Head of caudate nucleus (tissue), 42 donors: ENCODE data around the gene ENO3.

Source experiments
- DNase-seq, 42 donors: peaks; one replicate each; pipeline versions ENCODE4 v3.0.0 to v3.0.0-alpha.2; 2020 to 2021; ENCODE audit warnings: mixed read lengths in 7 of 42
- intact Hi-C: fragments of 100-400 bp; cut with DNase I; formaldehyde crosslinking; loops from one replicate; pipeline ENCODE4 v1.15.0; 2022

The ENO3 gene

DNA sequence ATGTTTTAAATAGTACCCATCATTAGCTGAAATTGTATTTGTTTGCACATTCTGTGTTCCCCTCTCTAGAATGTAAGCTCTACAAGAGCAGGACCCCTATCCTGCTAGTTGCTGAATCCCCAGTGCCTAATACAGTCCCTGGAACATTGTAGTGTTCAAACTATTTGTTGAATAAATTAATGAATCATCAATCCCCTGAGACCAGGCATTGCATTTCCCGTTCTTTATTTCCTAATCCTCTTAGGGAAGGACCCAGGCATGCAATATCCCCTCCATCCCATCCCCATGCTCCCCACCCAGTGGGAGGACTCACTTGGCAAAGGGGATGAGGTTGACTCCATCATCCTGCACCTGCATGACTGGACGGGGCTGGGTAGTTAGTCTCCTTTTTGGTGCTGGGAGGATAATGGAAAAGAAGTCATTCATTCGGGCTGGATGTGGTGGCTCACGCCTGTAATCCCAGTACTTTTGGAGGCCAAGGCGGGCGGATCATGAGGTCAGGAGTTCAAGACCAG, 43.2 kb downstream of the ENO3 start:
- intact Hi-C loops, result no loop called here
- no peak for DNase-seq

DNA sequence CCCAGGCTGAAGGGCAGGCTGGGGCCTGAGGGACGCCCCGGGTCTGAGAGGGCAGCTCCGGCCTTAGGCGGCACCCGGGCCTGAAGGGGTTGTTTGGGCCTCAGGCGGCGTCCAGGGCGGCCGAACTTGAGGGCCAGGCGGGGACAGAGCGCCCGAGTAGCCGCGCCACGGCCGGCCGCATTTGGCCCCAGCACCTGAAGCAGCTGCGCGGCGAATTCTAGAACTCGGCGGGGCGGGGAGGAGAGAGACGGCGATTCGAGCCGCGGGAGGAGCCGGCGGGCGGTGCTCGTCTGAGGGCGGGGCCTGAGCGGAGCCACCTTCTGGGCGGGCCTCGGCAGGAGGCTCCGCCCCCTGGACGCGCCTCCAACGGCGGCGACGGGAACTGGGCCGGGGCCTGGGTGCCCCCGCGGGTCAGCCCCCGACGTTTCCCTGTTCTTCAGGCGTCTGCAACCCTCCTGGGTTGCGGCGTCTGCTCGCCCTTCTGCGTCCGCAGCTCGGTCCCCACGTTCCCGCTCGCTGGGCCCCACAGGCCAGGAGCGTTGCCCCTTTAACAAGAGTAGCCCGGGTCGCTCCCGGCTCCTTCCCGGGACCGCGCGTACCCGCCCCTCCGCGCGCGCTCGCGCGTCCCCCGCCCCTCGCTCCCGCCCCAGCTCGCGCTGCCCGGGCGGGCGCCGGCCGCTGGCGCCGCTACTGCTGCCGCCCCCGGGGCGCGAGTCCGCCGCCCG, 46.5 kb downstream of the ENO3 start, which contains the start of the genes INCA1 and KIF1C:
TSS of gene INCA1 (minus strand) at position 221 of the 725 bp plus-strand sequence. CDS start 3,085 bp downstream, outside the sequence.
TSS of gene KIF1C (plus strand) at position 649 of the 725 bp plus-strand sequence. CDS start 2,297 bp downstream, outside the sequence.
- intact Hi-C loops, result no loop called here
- peak; percentile 85 to 99 (median 96) for DNase-seq

GRCh38 chr17:4998027-4998731, 47.3 kb downstream of the ENO3 start:
- DNase-seq, result peak in 18 of 42 donors; percentile 13 to 60 (median 34)
- intact Hi-C loops, result no loop called here

- intact Hi-C loops, result no loop called here
- DNase-seq, result no peak
These were observed 48.0 kb downstream of the ENO3 start for GRCh38 chr17:4998732-4999429.

GRCh38 chr17:4999430-5000093, 48.6 kb downstream of the ENO3 start:
- DNase-seq, result no peak
- intact Hi-C loops, result no loop called here

- DNase-seq, result peak in 1 of 42 donors; percentile 22
- intact Hi-C loops, result no loop called here
These were observed 49.3 kb downstream of the ENO3 start for GRCh38 chr17:5000237-5000639.

DNA sequence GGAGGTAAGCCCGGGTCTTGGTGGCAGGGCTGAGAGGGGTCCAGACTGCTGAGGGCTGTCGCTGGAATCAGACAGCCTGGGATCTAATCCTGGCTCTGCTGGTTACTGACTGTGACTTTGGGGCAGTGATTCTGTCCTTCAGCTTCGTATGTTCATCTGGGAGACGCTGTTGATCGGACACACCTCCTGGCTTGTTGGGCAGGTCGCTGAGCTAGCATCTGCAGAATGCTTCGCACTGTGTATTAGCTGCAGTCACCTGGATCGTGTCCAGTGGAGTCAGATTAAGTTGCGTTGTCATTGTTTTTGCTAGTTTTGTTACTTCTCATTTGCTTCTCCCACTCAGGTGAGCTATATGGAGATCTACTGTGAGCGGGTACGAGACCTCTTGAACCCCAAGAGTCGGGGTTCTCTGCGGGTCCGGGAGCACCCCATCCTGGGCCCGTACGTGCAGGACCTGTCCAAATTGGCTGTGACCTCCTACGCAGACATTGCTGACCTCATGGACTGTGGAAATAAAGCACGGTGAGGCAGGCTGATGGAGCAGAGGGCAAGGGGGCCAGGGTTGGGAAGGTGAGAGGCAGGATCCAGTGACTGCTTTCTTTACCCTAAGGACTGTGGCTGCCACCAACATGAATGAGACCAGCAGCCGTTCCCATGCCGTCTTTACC, 51.3 kb downstream of the ENO3 start:
- DNase-seq, result no peak
- intact Hi-C loops, result no loop called here

DNA sequence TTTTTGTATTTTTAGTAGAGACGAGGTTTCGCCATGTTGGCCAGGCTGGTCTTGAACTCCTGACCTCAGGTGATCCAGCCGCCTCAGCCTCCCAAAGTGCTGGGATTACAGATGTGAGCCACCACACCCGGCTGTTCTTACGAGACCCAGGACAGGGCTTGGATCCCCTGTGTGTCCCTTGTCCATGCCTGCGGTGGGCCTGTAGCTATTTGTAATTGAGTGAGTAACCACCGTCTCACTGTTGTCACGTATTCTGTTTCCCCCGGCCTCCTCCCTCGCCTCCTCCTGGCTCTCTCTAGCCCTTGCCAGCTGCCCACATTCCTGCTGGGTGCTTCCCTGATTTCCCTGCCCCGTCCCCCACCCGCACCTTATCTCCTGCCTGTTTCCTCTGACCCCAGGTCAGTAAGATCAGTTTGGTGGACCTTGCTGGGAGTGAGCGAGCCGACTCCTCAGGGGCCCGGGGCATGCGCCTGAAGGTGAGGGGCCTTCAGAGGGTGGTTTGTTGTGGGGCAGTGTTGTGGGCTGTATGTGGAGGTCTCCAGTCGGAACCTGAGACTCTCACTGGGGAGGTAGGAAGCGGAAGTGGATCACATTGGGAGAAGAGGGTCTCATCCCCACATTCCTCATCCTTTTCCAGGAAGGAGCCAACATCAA, 52.4 kb downstream of the ENO3 start:
- DNase-seq, result no peak

More for the DNA sequence above, 52.4 kb downstream of the ENO3 start:
- intact Hi-C loops, result no loop called here
